Measurements from ENCODE around the gene EMCN. TPM values are rescaled to one million over a fixed set of nuclear protein-coding genes. Genes with fewer than 3 reads are reported as not detected.
A peak's percentile ranks its signal among the peaks of the same experiment; 100 is the strongest.

EMCN gene
- total and polyA plus RNA-seq, 2 experiments from 2014 or later = 0.22 to 1.0 TPM

- Histone ChIP-seq H3K79me2 (ENCODE audit: insufficient read depth) (no peaks in the 10 kb centered on the region), H3K4me2 (ENCODE audit: unreplicated experiment) (no peak overlapping the region), H3K4me1 (ENCODE audit: insufficient read depth) (peaks cover 35% of the 10 kb centered on the region), H3K9me3 (ENCODE audit: low read depth) (no peaks in the 10 kb centered on the region), H3K9me2 (ENCODE audit: insufficient read depth) (no peaks in the 10 kb centered on the region), H3K9ac (no peak overlapping the region), H4K20me1 (ENCODE audit: insufficient read depth) (no peaks in the 10 kb centered on the region), H3K27me3 (replicated peaks; ENCODE audit: insufficient read depth) (no peaks in the 10 kb centered on the region), H2AFZ (no peak overlapping the region), H3K27ac (no peak overlapping the region), H3F3A (ENCODE audit: insufficient read depth) (peaks cover 19% of the 10 kb centered on the region), H3K4me3 (no peak overlapping the region), H3K36me3 (ENCODE audit: low read depth) (no peaks in the 10 kb centered on the region)
- in situ Hi-C loops (cut with MboI) = no loop called here
- 26 to 55% methylated on average over 1 of the region's 1 CpG for WGBS, 2 experiments (ENCODE audit: low coverage in 1 of 2, low lambda C conversion rate in 2 of 2, missing lambda C conversion rate in 2 of 2)
- peak; percentile 45 for DNase-seq
- TF ChIP-seq EZH2 (IDR thresholded peaks at IDR 0.05; ENCODE audit: insufficient read depth, poor library complexity, severe bottlenecking) (no peak), EZH2phosphoT487 (IDR thresholded peaks at IDR 0.05; ENCODE audit: insufficient read depth, low read depth) (no peak)
These were observed 100.3 kb downstream of the EMCN start for GRCh38 chr4:100417565-100417964.

DNA sequence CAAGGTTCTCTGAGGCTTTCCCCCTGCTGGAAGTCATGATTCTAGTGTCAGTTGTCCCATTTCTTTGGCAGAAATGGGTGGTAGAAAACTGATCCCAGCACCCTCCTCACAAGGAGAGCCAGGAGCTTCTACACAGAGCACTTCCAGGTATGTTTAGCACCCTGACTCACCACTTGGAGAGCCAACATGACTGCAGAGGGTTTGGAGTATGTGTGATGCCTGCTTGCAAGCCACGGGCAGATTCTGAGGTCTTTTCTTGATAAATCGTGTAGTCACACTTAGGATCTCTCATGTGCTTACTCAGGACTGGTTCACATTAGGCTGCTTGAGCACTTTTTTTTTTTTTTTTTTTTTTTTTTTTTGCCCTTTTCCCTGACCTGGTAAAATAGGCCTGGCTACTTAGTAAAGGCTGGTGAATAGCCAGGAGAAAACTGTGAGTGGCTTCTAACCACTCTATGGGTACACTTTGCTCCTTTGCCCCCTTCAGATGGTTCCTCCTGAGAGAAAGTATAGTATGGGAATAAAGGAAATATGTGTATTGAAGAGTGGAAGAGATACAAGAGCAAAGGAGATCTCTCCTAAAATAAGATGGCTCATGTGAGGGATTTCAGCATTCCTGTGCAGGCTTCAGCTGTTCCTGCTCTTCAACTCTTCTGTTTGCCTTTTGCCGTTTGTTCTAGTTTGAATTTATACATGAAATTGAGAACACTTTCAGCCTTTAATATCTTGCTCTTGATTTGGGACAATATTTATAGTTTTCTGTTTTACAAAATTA, 103.6 kb downstream of the EMCN start:
- peaks cover 7% of the 10 kb centered on the region; the same call in 1 of the 2 replicates for H3F3A ChIP-seq (ENCODE audit: insufficient read depth)
- in situ Hi-C loops (cut with MboI) = no loop called here
- H3K4me3 ChIP-seq = no peak overlapping the region
- TF ChIP-seq EZH2phosphoT487 (IDR thresholded peaks at IDR 0.05; ENCODE audit: insufficient read depth, low read depth) (no peak), EZH2 (IDR thresholded peaks at IDR 0.05; ENCODE audit: insufficient read depth, poor library complexity, severe bottlenecking) (no peak)
- DNase-seq = peak; percentile 68
- WGBS, 2 experiments (ENCODE audit: low coverage in 1 of 2, low lambda C conversion rate in 2 of 2, missing lambda C conversion rate in 2 of 2) = 41% methylated on average over 3 of the region's 3 CpGs
- no peaks in the 10 kb centered on the region for H3K9me3 ChIP-seq (ENCODE audit: low read depth)
- H3K79me2 ChIP-seq (ENCODE audit: insufficient read depth) = no peaks in the 10 kb centered on the region
- H3K9me2 ChIP-seq (ENCODE audit: insufficient read depth) = no peaks in the 10 kb centered on the region
- H3K27me3 ChIP-seq (replicated peaks; ENCODE audit: insufficient read depth) = no peaks in the 10 kb centered on the region
- no peak overlapping the region; the same call in 1 of the 2 replicates for H2AFZ ChIP-seq
- peak overlapping the region; percentile 27 for H3K4me2 ChIP-seq (ENCODE audit: unreplicated experiment)
- no peaks in the 10 kb centered on the region for H4K20me1 ChIP-seq (ENCODE audit: insufficient read depth)
- peak overlapping the region; percentile 28; the same call in 1 of the 2 replicates for H3K27ac ChIP-seq
- H3K4me1 ChIP-seq (ENCODE audit: insufficient read depth) = peaks cover 16% of the 10 kb centered on the region; the same call in 1 of the 2 replicates
- no peak overlapping the region for H3K9ac ChIP-seq
- no peaks in the 10 kb centered on the region for H3K36me3 ChIP-seq (ENCODE audit: low read depth)

GRCh38 chr4:100391863-100392262, 126.0 kb downstream of the EMCN start:
- Histone ChIP-seq H3K27me3 (replicated peaks; ENCODE audit: insufficient read depth) (peaks cover 23% of the 10 kb centered on the region), H3K4me2 (ENCODE audit: unreplicated experiment) (no peak overlapping the region), H3K9me2 (ENCODE audit: insufficient read depth) (no peaks in the 10 kb centered on the region), H3K79me2 (ENCODE audit: insufficient read depth) (no peaks in the 10 kb centered on the region), H3K27ac (no peak overlapping the region), H3K9ac (no peak overlapping the region), H3K9me3 (ENCODE audit: low read depth) (no peaks in the 10 kb centered on the region), H3F3A (ENCODE audit: insufficient read depth) (no peaks in the 10 kb centered on the region), H3K4me1 (ENCODE audit: insufficient read depth) (no peaks in the 10 kb centered on the region), H3K36me3 (ENCODE audit: low read depth) (no peaks in the 10 kb centered on the region), H4K20me1 (ENCODE audit: insufficient read depth) (no peaks in the 10 kb centered on the region), H3K4me3 (no peak overlapping the region), H2AFZ (no peak overlapping the region)
- TF ChIP-seq EZH2 (IDR thresholded peaks at IDR 0.05; ENCODE audit: insufficient read depth, poor library complexity, severe bottlenecking) = no peak
- peak; percentile 90 for TF ChIP-seq EZH2phosphoT487 (IDR thresholded peaks at IDR 0.05; ENCODE audit: insufficient read depth, low read depth)
- peak; percentile 58 for DNase-seq
- in situ Hi-C loops (cut with MboI) = no loop called here
- WGBS, 2 experiments (ENCODE audit: low coverage in 1 of 2, low lambda C conversion rate in 2 of 2, missing lambda C conversion rate in 2 of 2) = 42 to 46% methylated on average over 1 of the region's 1 CpG

DNA sequence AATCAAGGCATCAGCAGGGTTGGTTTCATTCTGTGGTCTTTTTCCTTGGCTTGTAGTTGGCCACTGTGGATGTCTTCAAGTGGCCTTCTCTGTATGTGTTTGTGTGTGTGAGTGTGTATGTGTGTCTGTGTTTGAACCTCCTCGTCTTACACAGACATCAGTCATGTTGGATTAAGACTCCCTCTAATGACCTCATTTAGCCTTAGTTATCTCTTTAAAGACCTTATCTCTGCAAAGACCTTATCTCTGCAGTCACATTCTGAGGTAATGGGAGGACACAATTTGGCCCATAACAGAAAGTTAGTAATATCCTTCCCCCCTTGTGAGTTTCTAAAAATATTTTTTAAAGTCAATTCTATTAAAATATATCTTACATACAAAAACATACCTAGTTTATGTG, 126.7 kb downstream of the EMCN start:
- Histone ChIP-seq H4K20me1 (ENCODE audit: insufficient read depth) (no peaks in the 10 kb centered on the region), H3K4me1 (ENCODE audit: insufficient read depth) (no peaks in the 10 kb centered on the region), H3K4me3 (no peak overlapping the region), H3K9ac (no peak overlapping the region), H3K27me3 (replicated peaks; ENCODE audit: insufficient read depth) (peaks cover 23% of the 10 kb centered on the region), H3K9me2 (ENCODE audit: insufficient read depth) (no peaks in the 10 kb centered on the region), H3K36me3 (ENCODE audit: low read depth) (no peaks in the 10 kb centered on the region), H3K79me2 (ENCODE audit: insufficient read depth) (no peaks in the 10 kb centered on the region), H3K4me2 (ENCODE audit: unreplicated experiment) (no peak overlapping the region), H3K9me3 (ENCODE audit: low read depth) (no peaks in the 10 kb centered on the region), H3K27ac (no peak overlapping the region), H3F3A (ENCODE audit: insufficient read depth) (no peaks in the 10 kb centered on the region), H2AFZ (no peak overlapping the region)
- in situ Hi-C loops (cut with MboI) = no loop called here
- TF ChIP-seq EZH2phosphoT487 (IDR thresholded peaks at IDR 0.05; ENCODE audit: insufficient read depth, low read depth) (no peak), EZH2 (IDR thresholded peaks at IDR 0.05; ENCODE audit: insufficient read depth, poor library complexity, severe bottlenecking) (no peak)
- DNase-seq = no peak
- 41 to 42% methylated on average over 1 of the region's 1 CpG for WGBS, 2 experiments (ENCODE audit: low coverage in 1 of 2, low lambda C conversion rate in 2 of 2, missing lambda C conversion rate in 2 of 2)

All from GM23248 (cell line).